ENCODE data around the gene RARG. TPM values are rescaled to one million over a fixed set of nuclear protein-coding genes. Genes with fewer than 3 reads are reported as not detected.
A peak's percentile ranks its signal among the peaks of the same experiment; 100 is the strongest.

RARG gene
- total RNA-seq, 1 donor from 2014 or later = 6.1 TPM

GRCh38 chr12:53233671-53234121 is 1.7 kb upstream of the RARG start:
- no peaks in the 10 kb centered on the region for H3K36me3 ChIP-seq (ENCODE audit: control insufficient read depth, insufficient read depth, low read length)
- H3K4me3 ChIP-seq (ENCODE audit: low read depth, low read length) = no peak overlapping the region
- no peak for TF ChIP-seq CTCF (IDR thresholded peaks at IDR 0.05; ENCODE audit: insufficient read depth, low read length, poor library complexity, severe bottlenecking)
- no peak for DNase-seq (ENCODE audit: low read depth)
- H3K27me3 ChIP-seq (ENCODE audit: control insufficient read depth, insufficient read depth, low read length) = peaks cover 4% of the 10 kb centered on the region

- TF ChIP-seq CTCF (IDR thresholded peaks at IDR 0.05; ENCODE audit: insufficient read depth, low read length, poor library complexity, severe bottlenecking) = no peak
- Histone ChIP-seq H3K36me3 (ENCODE audit: control insufficient read depth, insufficient read depth, low read length) (no peaks in the 10 kb centered on the region), H3K4me3 (ENCODE audit: low read depth, low read length) (peak overlapping the region; percentile 44), H3K27me3 (ENCODE audit: control insufficient read depth, insufficient read depth, low read length) (peaks cover 4% of the 10 kb centered on the region)
- no peak for DNase-seq (ENCODE audit: low read depth)
These were observed 845 bp upstream of the RARG start for GRCh38 chr12:53232646-53233461.

- Histone ChIP-seq H3K36me3 (ENCODE audit: control insufficient read depth, insufficient read depth, low read length) (no peaks in the 10 kb centered on the region), H3K4me3 (ENCODE audit: low read depth, low read length) (peak overlapping the region; percentile 44), H3K27me3 (ENCODE audit: control insufficient read depth, insufficient read depth, low read length) (peaks cover 4% of the 10 kb centered on the region)
- no peak for DNase-seq (ENCODE audit: low read depth)
- no peak for TF ChIP-seq CTCF (IDR thresholded peaks at IDR 0.05; ENCODE audit: insufficient read depth, low read length, poor library complexity, severe bottlenecking)
These were observed 413 bp downstream of the RARG start for GRCh38 chr12:53231671-53231920.

- Histone ChIP-seq H3K36me3 (ENCODE audit: control insufficient read depth, insufficient read depth, low read length) (no peaks in the 10 kb centered on the region), H3K27me3 (ENCODE audit: control insufficient read depth, insufficient read depth, low read length) (peaks cover 4% of the 10 kb centered on the region), H3K4me3 (ENCODE audit: low read depth, low read length) (no peak overlapping the region)
- DNase-seq (ENCODE audit: low read depth) = no peak
- no peak for TF ChIP-seq CTCF (IDR thresholded peaks at IDR 0.05; ENCODE audit: insufficient read depth, low read length, poor library complexity, severe bottlenecking)
These were observed 1.7 kb downstream of the RARG start for GRCh38 chr12:53230108-53230845.

GRCh38 chr12:53229454-53229853 is 2.6 kb downstream of the RARG start:
- no peak overlapping the region for H3K4me3 ChIP-seq (ENCODE audit: low read depth, low read length)
- H3K36me3 ChIP-seq (ENCODE audit: control insufficient read depth, insufficient read depth, low read length) = no peaks in the 10 kb centered on the region
- H3K27me3 ChIP-seq (ENCODE audit: control insufficient read depth, insufficient read depth, low read length) = peaks cover 4% of the 10 kb centered on the region
- no peak for DNase-seq (ENCODE audit: low read depth)
- TF ChIP-seq CTCF (IDR thresholded peaks at IDR 0.05; ENCODE audit: insufficient read depth, low read length, poor library complexity, severe bottlenecking) = no peak

Measured in kidney epithelial cell (primary cell).